Activated T-cell treated with anti-CD3 and anti-CD28 coated beads, Interleukin-2, amount 50 U/mL, for 1 hour (primary cell): Measurements from ENCODE around the gene SDSL.
A peak's percentile ranks its signal among the peaks of the same experiment; 100 is the strongest.

Experiments
- DNase-seq: peaks from one replicate; pipeline ENCODE4 v3.0.0-alpha.2; 2020

SDSL gene

DNA sequence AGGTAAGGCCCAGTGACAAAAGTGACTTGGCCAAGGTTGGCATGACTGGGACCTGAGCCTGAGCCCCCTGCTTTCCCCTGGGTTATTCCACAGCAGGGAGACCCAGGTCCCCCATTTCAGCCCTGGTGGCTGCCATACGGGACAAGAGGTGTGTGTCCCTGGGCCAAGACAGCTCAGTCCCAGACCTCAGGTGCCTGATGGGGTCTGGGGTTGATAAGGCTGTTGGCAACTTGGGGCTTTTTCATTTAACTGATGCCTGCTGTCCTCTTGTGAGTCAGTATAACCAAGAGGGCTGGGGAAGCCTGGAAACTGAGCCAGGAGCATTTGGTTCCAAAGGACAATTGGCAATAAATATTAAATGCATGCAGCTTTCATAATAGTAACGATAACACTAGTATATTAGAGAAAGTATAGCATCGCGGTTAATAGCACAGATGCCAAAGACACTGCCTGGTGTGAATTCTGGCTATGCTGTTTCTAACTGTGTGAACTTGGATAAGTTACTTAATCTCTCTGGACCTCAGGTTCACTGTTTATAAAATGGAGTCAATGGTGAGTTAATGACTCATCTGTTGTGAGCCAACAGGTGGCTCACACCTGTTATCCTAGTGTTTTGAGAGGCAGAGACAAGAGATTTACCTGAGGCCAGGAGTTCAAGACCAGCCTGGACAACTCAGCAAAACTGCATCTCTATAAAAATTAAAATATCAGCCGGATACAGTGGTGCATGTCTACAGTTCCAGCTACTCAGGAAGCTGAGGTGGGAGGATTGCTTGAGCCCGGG, 898 bp downstream of the SDSL start:
- no peak for DNase-seq

DNA sequence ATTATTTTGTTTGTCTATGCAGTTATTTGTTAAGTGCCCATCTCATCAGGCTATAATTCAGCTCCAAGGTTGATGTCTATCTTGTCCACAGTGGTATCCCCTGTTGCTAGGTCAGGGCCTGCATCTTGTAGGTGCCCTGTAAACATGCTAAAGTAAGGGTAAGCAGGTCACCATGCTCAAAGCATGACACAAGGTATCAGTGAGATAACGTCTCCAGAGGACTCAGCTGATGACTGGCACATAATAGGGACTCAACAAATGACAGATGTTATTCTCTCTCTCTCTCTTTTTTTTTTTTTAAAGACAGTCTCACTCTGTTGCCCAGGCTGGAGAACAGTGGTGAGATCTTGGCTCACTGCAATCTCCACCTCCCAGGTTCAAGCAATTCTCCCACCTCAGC, 2.3 kb downstream of the SDSL start:
- DNase-seq = no peak

DNA sequence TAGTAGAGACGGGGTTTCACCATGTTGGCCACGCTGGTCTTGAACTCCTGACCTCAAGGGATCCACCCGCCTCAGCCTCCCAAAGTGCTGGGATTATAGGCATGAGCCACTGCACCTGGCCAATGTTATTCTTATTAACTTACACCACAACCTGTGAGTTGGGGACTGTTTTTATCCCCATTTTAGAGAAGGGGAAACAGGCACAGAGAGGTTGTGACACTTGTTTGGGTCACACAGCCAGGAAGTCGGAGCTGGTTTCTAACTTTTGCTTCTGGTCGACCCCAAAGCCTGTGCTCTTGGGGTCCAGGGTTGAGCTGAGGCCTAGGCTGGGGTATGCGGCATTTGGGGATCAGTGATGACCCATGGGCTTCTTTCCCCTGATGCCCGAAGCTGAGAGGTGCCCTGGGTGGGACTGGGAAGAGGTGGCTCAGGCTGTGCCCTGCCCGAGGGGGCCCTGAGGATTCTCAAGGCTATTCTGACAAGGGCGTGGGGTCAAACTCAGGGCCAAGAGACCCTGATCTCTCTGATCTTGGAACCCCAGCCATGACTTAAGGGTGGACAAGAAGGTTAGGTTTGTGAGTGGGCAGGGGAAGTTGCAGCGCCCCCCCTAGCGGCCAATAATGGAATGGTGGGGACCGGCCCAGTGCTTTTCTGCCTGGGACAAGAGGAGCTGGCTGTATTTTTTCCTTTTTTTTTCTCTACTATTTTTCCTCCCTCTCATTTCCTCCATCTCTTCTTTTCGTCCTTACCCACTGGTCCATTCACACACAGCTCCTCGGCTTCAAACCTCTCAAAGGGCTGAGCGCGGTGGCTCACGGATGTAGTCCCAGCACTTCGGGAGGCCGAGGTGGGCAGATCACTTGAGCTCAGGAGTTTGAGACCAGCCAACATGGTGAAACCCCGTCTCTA, 3.0 kb downstream of the SDSL start:
- DNase-seq = peak; percentile 57

- DNase-seq = no peak
These were observed 3.8 kb downstream of the SDSL start for GRCh38 chr12:113425960-113426453.

- no peak for DNase-seq
These were observed 5.7 kb downstream of the SDSL start for GRCh38 chr12:113427882-113428281.

DNA sequence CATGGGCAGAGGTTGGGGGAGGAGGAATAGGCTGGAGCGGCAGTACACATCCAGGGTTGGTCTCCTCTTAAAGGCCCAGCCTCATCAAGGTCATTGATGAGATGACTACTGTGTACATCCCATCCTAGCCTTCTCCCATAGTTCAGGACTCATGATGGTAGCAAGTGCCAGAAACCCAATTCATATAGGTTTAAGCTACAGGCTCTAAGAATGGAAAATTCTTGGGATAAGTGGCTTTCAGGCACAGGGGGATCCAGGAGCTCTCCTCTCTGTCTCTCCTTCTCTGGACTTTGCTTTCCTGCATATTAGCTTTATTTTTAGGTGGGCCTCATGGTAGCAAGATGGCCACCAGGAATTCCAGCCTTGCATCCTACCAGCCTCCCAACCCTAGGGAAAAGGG, 6.3 kb downstream of the SDSL start:
- DNase-seq = no peak

DNA sequence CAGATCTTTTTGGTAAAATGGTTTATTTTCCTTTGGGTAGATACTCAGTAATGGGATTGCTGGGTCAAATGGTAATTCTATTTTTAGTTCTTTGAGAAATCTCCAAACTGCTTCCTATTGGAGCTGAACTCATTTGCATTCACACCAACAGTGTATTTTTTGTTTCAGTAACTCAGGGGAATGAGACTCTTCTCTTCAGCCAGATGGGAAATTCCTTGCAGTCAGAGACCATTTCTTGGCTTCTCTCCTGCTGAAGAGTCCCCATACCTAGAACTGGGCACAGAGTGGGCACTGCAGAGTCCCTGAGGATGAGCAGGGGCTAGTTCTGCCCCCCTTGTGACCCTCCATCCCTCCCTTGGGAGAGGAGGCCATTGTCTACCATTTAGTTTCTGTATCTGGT, 10.8 kb downstream of the SDSL start:
- DNase-seq = no peak

- DNase-seq = no peak
These were observed 13.2 kb downstream of the SDSL start for GRCh38 chr12:113435367-113435766.

- no peak for DNase-seq
These were observed 14.4 kb downstream of the SDSL start for GRCh38 chr12:113436586-113436985.

DNA sequence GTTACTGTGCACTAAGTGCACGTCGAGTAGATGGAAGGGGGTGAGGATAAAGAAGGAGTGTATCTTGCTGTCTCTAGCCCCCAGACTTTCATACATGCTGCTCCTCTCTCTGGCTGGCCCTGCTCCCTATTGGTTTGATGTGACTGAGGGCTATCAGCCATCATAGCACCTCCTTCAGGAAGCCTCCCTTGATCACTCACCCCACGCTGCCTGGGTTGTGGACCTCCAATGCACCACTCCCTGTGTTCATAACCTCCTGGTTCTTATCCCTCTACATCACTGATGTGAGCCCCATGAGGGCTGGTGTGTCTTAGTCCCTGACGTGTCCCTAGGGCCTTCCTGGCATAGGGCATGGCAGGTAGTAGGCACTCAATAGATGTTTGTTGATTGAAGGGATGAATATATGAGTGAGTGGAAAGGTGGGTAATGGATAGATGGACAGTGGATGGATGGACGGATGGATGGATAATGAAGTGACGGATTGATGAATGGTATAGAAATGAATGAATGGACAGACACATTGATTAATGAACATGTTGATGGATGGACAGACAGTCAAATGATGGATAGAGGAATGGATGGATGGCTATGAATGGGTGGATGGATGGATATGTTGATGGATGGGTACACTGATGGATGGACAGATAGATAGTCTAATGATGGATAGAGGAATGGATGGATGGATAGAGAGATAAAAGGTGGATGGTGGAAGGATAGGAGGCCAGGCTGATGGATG, 15.0 kb downstream of the SDSL start:
- no peak for DNase-seq

DNA sequence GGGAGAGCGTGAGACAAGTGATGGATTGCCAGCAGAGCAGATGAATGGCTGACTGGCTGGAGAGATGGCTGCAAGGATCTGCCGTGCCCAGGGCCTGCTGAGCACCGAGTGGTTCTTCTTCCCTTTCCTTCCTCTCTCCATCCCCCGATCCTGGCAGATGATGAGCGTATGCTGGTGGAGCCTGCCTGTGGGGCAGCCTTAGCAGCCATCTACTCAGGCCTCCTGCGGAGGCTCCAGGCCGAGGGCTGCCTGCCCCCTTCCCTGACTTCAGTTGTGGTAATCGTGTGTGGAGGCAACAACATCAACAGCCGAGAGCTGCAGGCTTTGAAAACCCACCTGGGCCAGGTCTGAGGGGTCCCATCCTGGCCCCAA, 15.5 kb downstream of the SDSL start:
- DNase-seq = no peak

DNA sequence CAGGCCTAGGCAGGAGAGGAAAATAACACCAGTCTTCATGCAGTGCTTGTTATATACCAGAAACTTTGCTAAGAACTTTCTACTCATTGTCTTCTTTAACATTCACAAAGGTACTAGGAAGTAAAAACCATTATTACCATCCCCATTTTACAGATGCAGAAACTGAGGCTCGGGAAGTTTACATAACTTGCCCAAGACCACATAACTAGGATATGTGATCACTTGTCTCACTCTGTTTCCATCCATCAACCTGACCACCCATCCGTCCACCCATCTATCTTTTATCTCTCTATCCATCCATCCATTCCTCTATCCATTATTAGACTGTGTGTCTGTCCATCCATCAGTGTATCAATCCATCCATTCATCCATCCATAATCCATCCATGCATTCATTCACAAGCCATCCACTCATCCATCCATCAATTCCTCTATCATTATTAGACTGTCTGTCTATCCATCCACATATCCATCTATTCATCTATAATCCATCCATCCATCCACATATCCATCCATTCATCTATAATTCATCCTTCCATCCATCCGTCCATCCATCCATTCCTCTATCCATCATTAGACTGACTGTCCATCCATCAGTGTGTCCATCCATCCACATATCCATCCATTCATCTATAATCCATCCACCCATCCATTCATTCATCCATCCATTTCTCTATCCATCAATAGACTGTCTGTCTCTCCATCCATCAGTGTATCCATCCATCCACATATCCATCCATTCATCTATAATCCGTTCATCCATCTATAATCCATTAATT, 16.5 kb downstream of the SDSL start:
- no peak for DNase-seq

DNA sequence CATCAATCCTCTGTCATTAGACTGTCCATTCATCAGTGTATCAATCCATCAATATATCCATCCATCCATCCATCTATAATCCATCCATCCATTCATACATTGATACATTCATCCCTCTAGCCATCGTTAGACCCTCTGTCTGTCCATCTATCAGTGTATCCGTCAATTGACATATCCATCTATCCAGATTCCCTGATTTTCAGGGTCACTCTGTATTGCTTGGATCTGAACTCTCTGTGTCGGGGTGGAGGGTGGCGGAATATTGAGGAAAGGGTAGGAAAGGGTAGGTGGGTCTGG, 17.1 kb downstream of the SDSL start:
- DNase-seq = no peak

DNA sequence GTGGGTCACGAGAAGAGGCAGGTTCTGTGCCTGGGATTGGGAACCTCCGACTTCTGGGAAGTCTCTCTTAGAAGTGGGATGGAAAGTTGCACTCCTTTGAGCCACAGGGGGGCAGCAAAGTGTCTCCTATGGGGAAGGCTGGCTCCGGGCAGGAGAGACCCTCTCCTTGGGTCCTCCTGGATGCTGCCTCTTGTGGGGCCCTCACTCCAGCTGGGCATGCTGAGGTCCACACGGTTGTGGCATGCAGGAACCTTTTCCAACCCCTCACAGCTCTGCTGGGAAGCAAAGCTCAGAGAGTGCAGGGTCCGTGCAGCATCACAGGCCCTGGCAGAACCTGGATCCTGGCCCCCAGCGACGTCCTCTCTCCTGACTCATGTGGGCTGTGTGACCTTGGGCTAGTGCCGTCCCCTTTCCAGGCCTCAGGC, 17.4 kb downstream of the SDSL start:
- no peak for DNase-seq

DNA sequence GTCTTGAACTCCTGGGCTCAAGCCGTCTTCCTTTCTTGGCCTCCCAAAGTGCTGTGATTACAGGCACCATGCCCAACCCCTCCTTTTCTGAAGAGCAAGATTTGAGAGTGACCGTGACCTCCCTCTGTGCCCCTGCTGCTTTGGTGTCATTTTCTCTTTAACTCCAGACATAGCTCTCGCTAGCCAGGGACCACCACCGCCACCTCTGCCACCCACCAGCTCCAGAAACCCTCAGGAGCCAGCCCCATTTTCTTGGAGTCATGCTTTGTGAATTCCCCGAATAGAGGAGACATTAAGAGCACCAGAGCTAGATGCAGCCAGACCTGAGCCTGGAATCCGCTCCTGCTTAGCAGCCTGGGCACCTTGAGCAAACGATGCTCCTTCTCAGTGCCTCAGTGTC, 18.2 kb downstream of the SDSL start:
- DNase-seq = no peak

- no peak for DNase-seq
These were observed 19.0 kb downstream of the SDSL start for GRCh38 chr12:113440947-113441782.

- no peak for DNase-seq
These were observed 20.9 kb downstream of the SDSL start for GRCh38 chr12:113443030-113443539.

- DNase-seq = no peak
These were observed 23.5 kb downstream of the SDSL start for GRCh38 chr12:113445544-113446171.

GRCh38 chr12:113448873-113449272, 26.7 kb downstream of the SDSL start:
- DNase-seq = no peak

DNA sequence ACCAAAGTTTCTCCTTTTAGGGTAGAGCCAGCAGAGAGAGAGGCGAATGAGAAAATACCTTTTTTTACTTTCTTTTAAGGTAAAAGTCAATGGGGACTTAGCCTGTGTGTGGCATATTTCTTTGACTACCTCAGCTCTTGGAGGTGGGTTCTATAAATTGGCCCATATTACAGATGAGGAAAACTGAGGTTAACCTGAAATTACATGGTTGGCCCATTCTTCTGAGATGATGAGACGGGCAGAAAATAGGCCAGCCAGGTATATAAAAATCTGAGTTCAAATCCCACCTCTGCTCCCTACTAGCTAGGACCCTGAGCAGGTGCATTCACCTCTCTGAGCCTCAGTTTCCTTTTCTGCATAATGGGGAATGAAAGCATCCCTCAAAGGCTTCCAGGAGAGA, 27.1 kb downstream of the SDSL start:
- no peak for DNase-seq

DNA sequence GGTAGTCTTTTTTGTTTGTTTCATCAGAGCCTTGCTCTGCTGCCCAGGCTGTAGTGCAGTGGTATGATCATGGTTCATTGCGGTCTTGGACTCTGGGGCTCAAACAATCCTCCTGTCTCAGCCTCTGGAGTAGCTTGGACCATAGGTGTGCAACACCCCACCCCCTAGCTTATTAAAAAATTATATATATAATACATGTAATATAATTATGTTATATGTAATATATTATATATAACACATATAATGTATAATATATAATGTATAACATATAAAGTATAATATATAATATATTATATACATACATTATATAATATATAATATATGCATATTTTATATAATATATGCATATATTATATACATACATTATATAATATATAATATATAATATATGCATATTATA, 27.7 kb downstream of the SDSL start:
- DNase-seq = no peak
